HepG2 (cell line): Measurements from ENCODE around the gene ABCD1. TPM values are rescaled to one million over a fixed set of nuclear protein-coding genes. Genes with fewer than 3 reads are reported as not detected.

ENCODE experiments used
- AGO1 ChIP-seq: fragments of 200-400 bp; formaldehyde crosslinking; IDR thresholded peaks from 2 replicates; pipeline ENCODE4 v1.6.1; 2017; ENCODE audit warnings: mild to moderate bottlenecking, low read depth, low read length, moderate library complexity; ENCODE audit not compliant: poor library complexity, severe bottlenecking
- CBFB ChIP-seq: sonication (generic); formaldehyde crosslinking; IDR thresholded peaks from 2 replicates; pipeline ENCODE4 v1.4.0; 2020; ENCODE audit warnings: missing genetic modification reagents
- CCDC6 ChIP-seq: sonication (generic); formaldehyde crosslinking; IDR thresholded peaks from 2 replicates; pipeline ENCODE4 v1.8.1; 2022; ENCODE audit warnings: mild to moderate bottlenecking, missing genetic modification reagents, moderate library complexity
- CEBPG ChIP-seq: IDR thresholded peaks from 2 replicates; pipeline ENCODE4 v1.6.1; 2016
- CREM ChIP-seq, 2 experiments: sonication (generic) in 1 of 2; formaldehyde crosslinking in 1 of 2; IDR thresholded peaks; 2 replicates each; pipeline versions ENCODE4 v1.4.0 to v1.6.1; 2016 to 2020; ENCODE audit warnings: antibody characterized with exemption in 1 of 2, mild to moderate bottlenecking in 1 of 2, missing genetic modification reagents in 1 of 2
- KDM3A ChIP-seq: IDR thresholded peaks from 2 replicates; pipeline ENCODE4 v1.6.1; 2018; ENCODE audit warnings: low read depth, missing compliant biosample characterization
- KDM5B ChIP-seq: sonication (generic); formaldehyde crosslinking; IDR thresholded peaks from 2 replicates; pipeline ENCODE4 v1.4.0; 2020; ENCODE audit warnings: missing genetic modification reagents, mild to moderate bottlenecking, borderline replicate concordance
- MTF1 ChIP-seq: sonication (generic); formaldehyde crosslinking; IDR thresholded peaks from 2 replicates; pipeline ENCODE4 v1.5.0; 2020; ENCODE audit warnings: missing genetic modification reagents
- NFIC ChIP-seq: IDR thresholded peaks from 2 replicates; pipeline ENCODE4 v1.6.1; 2012; ENCODE audit warnings: mild to moderate bottlenecking, low read length, inconsistent platforms
- NFRKB ChIP-seq: fragments of 450-650 bp; IDR thresholded peaks from 2 replicates; pipeline ENCODE4 v1.6.1; 2017
- SP5 ChIP-seq: IDR thresholded peaks from 2 replicates; pipeline ENCODE4 v1.6.1; 2016; ENCODE audit warnings: low read depth, borderline replicate concordance
- SRSF4 ChIP-seq: fragments of 200-400 bp; formaldehyde crosslinking; IDR thresholded peaks from one replicate; pipeline ENCODE4 v1.6.1; 2018; ENCODE audit warnings: mild to moderate bottlenecking, low read depth, low read length, moderate library complexity; ENCODE audit not compliant: poor library complexity, severe bottlenecking
- YY1 ChIP-seq: IDR thresholded peaks from 2 replicates; pipeline ENCODE4 v1.6.1; 2011; ENCODE audit warnings: low read length, low read depth, moderate library complexity, mild to moderate bottlenecking; ENCODE audit not compliant: insufficient read depth, insufficient replicate concordance
- ZBTB38 ChIP-seq: sonication (generic); formaldehyde crosslinking; IDR thresholded peaks from 2 replicates; pipeline ENCODE4 v1.5.1; 2020; ENCODE audit warnings: mild to moderate bottlenecking, missing genetic modification reagents
- ZBTB42 ChIP-seq: sonication (generic); formaldehyde crosslinking; IDR thresholded peaks from 2 replicates; pipeline ENCODE4 v1.5.0; 2020; ENCODE audit warnings: mild to moderate bottlenecking, missing genetic modification reagents
- ZNF34 ChIP-seq: sonication (generic); formaldehyde crosslinking; IDR thresholded peaks from 2 replicates; pipeline ENCODE4 v1.4.0; 2020; ENCODE audit warnings: mild to moderate bottlenecking, missing genetic modification reagents, borderline replicate concordance
- ZNF557 ChIP-seq: sonication (generic); formaldehyde crosslinking; IDR thresholded peaks from 2 replicates; pipeline ENCODE4 v1.4.0; 2020; ENCODE audit warnings: missing genetic modification reagents
- ZZZ3 ChIP-seq: sonication (generic); formaldehyde crosslinking; IDR thresholded peaks from 2 replicates; pipeline ENCODE4 v1.4.0; 2020; ENCODE audit warnings: missing genetic modification reagents, mild to moderate bottlenecking, borderline replicate concordance
- polyA plus RNA-seq, 8 experiments: library from polyadenylated mRNA; depleted of rRNA in 3 of 8; stranded (reverse) in 7 of 8; unstranded in 1 of 8; fragments of >200 nt; fragmentation: Illumina TruSeq in 4 of 8; extraction: Trizol in 4 of 8; gene quantifications; 2 replicates each; pipeline versions ENCODE4 v1.2.1 to v1.2.3, GENCODE V29; 2011 to 2016; ENCODE audit warnings: low read depth in 4 of 8, missing spikeins in 1 of 8, mixed read lengths in 1 of 8; ENCODE audit not compliant: insufficient read depth in 1 of 8
- total RNA-seq, 5 experiments: library from RNA; depleted of rRNA; stranded (reverse); fragments of >200 nt; fragmentation: Illumina TruSeq; extraction: Trizol; gene quantifications; 2 replicates each; pipeline ENCODE4 v1.2.3, GENCODE V29; 2016; ENCODE audit warnings: low read depth in 1 of 5
- TF ChIP-seq, protein P1 (sequence below): sonication (generic); formaldehyde crosslinking; IDR thresholded peaks from 2 replicates; pipeline ENCODE4 v1.4.0; 2020; ENCODE audit warnings: missing genetic modification reagents
- TF ChIP-seq, protein P2 (sequence below): sonication (generic); formaldehyde crosslinking; conservative IDR thresholded peaks from 2 replicates; pipeline ENCODE4 v1.4.0; 2020; ENCODE audit warnings: missing genetic modification reagents
- TF ChIP-seq, protein P3 (sequence below): sonication (generic); formaldehyde crosslinking; conservative IDR thresholded peaks from 2 replicates; pipeline ENCODE4 v1.4.0; 2020; ENCODE audit warnings: missing genetic modification reagents
- TF ChIP-seq, protein P4 (sequence below): fragments of 450-650 bp; IDR thresholded peaks from 2 replicates; pipeline ENCODE4 v1.6.1; 2017; ENCODE audit warnings: mild to moderate bottlenecking
- TF ChIP-seq, protein P5 (sequence below): sonication (generic); IDR thresholded peaks from 2 replicates; pipeline ENCODE4 v1.6.1; 2016; ENCODE audit warnings: low read depth, borderline replicate concordance

Gene ABCD1
- total and polyA plus RNA-seq, 2 of the 13 experiments (the other 11 are each of a cell fraction or from before 2014, with no cell fraction given): 11.4 to 15.9 TPM

DNA sequence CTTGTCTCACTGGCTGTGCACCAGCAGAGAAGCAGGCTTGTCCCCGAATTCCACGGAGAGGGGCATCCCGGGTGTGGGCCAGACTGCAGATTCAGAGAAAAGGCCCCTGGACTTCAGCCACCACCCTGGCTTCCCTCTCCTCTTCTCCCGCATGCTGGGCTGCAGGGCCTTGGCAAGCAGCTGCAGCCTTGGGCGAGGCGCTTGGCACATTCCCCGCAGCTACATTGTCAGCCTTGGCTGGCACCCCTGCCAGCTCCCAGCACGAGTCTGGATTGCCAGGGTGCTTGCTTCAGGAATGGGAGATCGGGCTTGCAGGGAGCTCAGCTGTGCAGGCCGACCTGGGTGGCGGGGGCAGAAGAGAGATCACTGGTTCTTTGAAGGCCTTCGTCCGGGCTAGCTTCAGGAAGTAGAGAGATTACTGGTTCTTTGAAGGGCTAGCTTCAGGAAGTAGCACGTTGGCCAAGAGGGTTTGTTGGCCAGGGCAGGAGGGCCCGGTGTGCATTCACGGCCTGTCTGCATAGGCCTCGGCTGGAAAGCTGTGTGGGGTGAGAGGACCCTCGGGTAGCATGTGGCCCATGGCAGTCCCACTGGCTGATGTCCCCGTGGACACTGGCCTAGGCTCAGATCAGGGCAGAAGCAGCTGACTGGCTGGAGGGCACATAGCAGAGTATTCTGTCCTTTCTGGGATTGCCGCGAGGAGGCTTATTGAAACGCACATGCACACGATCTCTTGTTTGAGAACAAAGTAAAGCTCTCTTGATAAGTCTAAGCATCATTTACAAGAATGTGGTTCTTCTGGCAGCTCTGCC is 2.7 kb downstream of the ABCD1 start (continued):
- TF ChIP-seq, protein P1, sequence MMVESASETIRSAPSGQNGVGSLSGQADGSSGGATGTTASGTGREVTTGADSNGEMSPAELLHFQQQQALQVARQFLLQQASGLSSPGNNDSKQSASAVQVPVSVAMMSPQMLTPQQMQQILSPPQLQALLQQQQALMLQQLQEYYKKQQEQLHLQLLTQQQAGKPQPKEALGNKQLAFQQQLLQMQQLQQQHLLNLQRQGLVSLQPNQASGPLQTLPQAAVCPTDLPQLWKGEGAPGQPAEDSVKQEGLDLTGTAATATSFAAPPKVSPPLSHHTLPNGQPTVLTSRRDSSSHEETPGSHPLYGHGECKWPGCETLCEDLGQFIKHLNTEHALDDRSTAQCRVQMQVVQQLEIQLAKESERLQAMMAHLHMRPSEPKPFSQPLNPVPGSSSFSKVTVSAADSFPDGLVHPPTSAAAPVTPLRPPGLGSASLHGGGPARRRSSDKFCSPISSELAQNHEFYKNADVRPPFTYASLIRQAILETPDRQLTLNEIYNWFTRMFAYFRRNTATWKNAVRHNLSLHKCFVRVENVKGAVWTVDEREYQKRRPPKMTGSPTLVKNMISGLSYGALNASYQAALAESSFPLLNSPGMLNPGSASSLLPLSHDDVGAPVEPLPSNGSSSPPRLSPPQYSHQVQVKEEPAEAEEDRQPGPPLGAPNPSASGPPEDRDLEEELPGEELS (CRISPR knock-in tag): no peak
- TF ChIP-seq ZBTB42 (no peak), ZZZ3 (CRISPR knock-in tag) (0 out of 2 replicates have a peak, but pooled peaks have one; percentile 29), CCDC6 (peak; percentile 59; the same call in 1 of the 2 replicates), YY1 (no peak), ZNF34 (no peak), CREM (IDR thresholded peaks at IDR 0.05) (no peak), CREM (CRISPR knock-in tag; IDR thresholded peaks at IDR 0.05) (no peak), AGO1 (no peak), SP5 (CRISPR knock-in tag) (no peak), ZBTB38 (no peak), KDM5B (CRISPR knock-in tag) (no peak), CEBPG (no peak), KDM3A (CRISPR knock-in tag) (no peak), CBFB (CRISPR knock-in tag) (no peak), NFRKB (no peak), ZNF557 (CRISPR knock-in tag) (no peak), NFIC (no peak), MTF1 (CRISPR knock-in tag) (no peak), SRSF4 (no peak)
- TF ChIP-seq, protein P2, sequence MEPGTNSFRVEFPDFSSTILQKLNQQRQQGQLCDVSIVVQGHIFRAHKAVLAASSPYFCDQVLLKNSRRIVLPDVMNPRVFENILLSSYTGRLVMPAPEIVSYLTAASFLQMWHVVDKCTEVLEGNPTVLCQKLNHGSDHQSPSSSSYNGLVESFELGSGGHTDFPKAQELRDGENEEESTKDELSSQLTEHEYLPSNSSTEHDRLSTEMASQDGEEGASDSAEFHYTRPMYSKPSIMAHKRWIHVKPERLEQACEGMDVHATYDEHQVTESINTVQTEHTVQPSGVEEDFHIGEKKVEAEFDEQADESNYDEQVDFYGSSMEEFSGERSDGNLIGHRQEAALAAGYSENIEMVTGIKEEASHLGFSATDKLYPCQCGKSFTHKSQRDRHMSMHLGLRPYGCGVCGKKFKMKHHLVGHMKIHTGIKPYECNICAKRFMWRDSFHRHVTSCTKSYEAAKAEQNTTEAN (CRISPR knock-in tag): no peak
- TF ChIP-seq, protein P3, sequence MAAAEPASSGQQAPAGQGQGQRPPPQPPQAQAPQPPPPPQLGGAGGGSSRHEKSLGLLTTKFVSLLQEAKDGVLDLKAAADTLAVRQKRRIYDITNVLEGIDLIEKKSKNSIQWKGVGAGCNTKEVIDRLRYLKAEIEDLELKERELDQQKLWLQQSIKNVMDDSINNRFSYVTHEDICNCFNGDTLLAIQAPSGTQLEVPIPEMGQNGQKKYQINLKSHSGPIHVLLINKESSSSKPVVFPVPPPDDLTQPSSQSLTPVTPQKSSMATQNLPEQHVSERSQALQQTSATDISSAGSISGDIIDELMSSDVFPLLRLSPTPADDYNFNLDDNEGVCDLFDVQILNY (CRISPR knock-in tag): no peak
- TF ChIP-seq, protein P4, sequence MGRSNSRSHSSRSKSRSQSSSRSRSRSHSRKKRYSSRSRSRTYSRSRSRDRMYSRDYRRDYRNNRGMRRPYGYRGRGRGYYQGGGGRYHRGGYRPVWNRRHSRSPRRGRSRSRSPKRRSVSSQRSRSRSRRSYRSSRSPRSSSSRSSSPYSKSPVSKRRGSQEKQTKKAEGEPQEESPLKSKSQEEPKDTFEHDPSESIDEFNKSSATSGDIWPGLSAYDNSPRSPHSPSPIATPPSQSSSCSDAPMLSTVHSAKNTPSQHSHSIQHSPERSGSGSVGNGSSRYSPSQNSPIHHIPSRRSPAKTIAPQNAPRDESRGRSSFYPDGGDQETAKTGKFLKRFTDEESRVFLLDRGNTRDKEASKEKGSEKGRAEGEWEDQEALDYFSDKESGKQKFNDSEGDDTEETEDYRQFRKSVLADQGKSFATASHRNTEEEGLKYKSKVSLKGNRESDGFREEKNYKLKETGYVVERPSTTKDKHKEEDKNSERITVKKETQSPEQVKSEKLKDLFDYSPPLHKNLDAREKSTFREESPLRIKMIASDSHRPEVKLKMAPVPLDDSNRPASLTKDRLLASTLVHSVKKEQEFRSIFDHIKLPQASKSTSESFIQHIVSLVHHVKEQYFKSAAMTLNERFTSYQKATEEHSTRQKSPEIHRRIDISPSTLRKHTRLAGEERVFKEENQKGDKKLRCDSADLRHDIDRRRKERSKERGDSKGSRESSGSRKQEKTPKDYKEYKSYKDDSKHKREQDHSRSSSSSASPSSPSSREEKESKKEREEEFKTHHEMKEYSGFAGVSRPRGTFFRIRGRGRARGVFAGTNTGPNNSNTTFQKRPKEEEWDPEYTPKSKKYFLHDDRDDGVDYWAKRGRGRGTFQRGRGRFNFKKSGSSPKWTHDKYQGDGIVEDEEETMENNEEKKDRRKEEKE: no peak
- TF ChIP-seq, protein P5, sequence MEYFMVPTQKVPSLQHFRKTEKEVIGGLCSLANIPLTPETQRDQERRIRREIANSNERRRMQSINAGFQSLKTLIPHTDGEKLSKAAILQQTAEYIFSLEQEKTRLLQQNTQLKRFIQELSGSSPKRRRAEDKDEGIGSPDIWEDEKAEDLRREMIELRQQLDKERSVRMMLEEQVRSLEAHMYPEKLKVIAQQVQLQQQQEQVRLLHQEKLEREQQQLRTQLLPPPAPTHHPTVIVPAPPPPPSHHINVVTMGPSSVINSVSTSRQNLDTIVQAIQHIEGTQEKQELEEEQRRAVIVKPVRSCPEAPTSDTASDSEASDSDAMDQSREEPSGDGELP: peak; percentile 46; the same call in 1 of the 2 replicates
